ENCODE data around the gene FGB. TPM values are rescaled to one million over a fixed set of nuclear protein-coding genes. Genes with fewer than 3 reads are reported as not detected.

Gene FGB
- total and polyA plus RNA-seq, 2 of the 13 experiments (the other 11 are each of a cell fraction or from before 2014, with no cell fraction given): 226 to 784 TPM

- TF ChIP-seq FOXO4 (CRISPR knock-in tag; conservative IDR thresholded peaks at IDR 0.05): 0 out of 2 replicates have a peak, but pooled peaks have one; percentile 55
- TF ChIP-seq ZBTB20 (CRISPR knock-in tag; IDR thresholded peaks at IDR 0.05; ENCODE audit: borderline replicate concordance, low read depth): peak; percentile 97; the same call in 1 of the 2 replicates
- TF ChIP-seq POLR2G (IDR thresholded peaks at IDR 0.05; ENCODE audit: low read depth, low read length): peak; percentile 96
- TF ChIP-seq MAF1 (CRISPR knock-in tag; IDR thresholded peaks at IDR 0.05; ENCODE audit: borderline replicate concordance): no peak
- TF ChIP-seq DPF2 (CRISPR knock-in tag; IDR thresholded peaks at IDR 0.05; ENCODE audit: borderline replicate concordance, low read depth): peak; percentile 94
- TF ChIP-seq ZNF572 (CRISPR knock-in tag; IDR thresholded peaks at IDR 0.05): no peak
- no peak; the same call in 1 of the 2 replicates for TF ChIP-seq REPIN1 (CRISPR knock-in tag; IDR thresholded peaks at IDR 0.05; ENCODE audit: borderline replicate concordance, low read depth)
- peak; percentile 64; the same call in 1 of the 2 replicates for TF ChIP-seq JDP2 (CRISPR knock-in tag; IDR thresholded peaks at IDR 0.05; ENCODE audit: borderline replicate concordance)
- TF ChIP-seq ZNF501 (CRISPR knock-in tag; IDR thresholded peaks at IDR 0.05): 0 out of 2 replicates have a peak, but pooled peaks have one; percentile 41
- peak; percentile 94 for TF ChIP-seq POGZ (CRISPR knock-in tag; IDR thresholded peaks at IDR 0.05)
- peak; percentile 96 for TF ChIP-seq NFIC (IDR thresholded peaks at IDR 0.05; ENCODE audit: low read length)
- TF ChIP-seq RAD51 (IDR thresholded peaks at IDR 0.05; ENCODE audit: borderline replicate concordance): no peak
- TF ChIP-seq FUBP1 (CRISPR knock-in tag; IDR thresholded peaks at IDR 0.05; ENCODE audit: borderline replicate concordance): peak; percentile 50; the same call in 1 of the 2 replicates
- peak; percentile 83 for TF ChIP-seq TBL1XR1 (IDR thresholded peaks at IDR 0.05; ENCODE audit: borderline replicate concordance, low read length, partially characterized antibody)
- TF ChIP-seq MTA1 (CRISPR knock-in tag; IDR thresholded peaks at IDR 0.05; ENCODE audit: borderline replicate concordance): no peak
- TF ChIP-seq ZNF605 (CRISPR knock-in tag; IDR thresholded peaks at IDR 0.05): peak; percentile 73
- no peak for TF ChIP-seq CTCF (CRISPR knock-in tag; IDR thresholded peaks at IDR 0.05)
- TF ChIP-seq AHR (CRISPR knock-in tag; IDR thresholded peaks at IDR 0.05): no peak
- TF ChIP-seq HNRNPL (IDR thresholded peaks at IDR 0.05; ENCODE audit: low read depth, low read length): no peak
- no peak for TF ChIP-seq LBX2 (CRISPR knock-in tag; IDR thresholded peaks at IDR 0.05; ENCODE audit: borderline replicate concordance)
- peak; percentile 63; the same call in 1 of the 2 replicates for TF ChIP-seq ZNF576 (CRISPR knock-in tag; IDR thresholded peaks at IDR 0.05)
- TF ChIP-seq HOXD1 (CRISPR knock-in tag; IDR thresholded peaks at IDR 0.05): peak; percentile 92
- peak; percentile 78 for TF ChIP-seq ELF1 (CRISPR knock-in tag; IDR thresholded peaks at IDR 0.05)
- no peak for TF ChIP-seq NRL (CRISPR knock-in tag; IDR thresholded peaks at IDR 0.05; ENCODE audit: borderline replicate concordance)
These were observed 27.7 kb downstream of the FGB start, which contains the start of gene FGA (continued) for GRCh38 chr4:154590329-154591006.
